Measurements from ENCODE around the gene PHB1.

DNA sequence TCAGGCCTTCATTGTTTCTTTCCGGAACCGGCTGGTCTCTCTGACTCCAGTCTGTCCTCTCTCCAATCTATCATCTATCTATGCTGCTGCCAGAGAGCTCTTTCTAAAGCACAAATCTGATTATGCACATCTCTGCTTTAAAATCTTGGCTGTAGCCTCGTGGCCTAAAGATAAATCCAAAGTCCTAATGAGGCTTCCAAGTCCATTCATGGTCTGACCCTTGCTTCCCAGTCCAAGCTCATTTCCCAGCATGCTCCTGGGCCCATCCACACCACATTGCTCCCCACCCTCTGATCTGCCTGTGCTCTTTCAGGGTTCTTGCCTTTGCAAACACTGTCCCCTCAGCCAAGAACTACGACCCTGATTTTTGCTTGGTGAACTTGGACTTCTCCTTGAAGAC, 21.5 kb upstream of the PHB1 start:
- TF ChIP-seq, protein P1, sequence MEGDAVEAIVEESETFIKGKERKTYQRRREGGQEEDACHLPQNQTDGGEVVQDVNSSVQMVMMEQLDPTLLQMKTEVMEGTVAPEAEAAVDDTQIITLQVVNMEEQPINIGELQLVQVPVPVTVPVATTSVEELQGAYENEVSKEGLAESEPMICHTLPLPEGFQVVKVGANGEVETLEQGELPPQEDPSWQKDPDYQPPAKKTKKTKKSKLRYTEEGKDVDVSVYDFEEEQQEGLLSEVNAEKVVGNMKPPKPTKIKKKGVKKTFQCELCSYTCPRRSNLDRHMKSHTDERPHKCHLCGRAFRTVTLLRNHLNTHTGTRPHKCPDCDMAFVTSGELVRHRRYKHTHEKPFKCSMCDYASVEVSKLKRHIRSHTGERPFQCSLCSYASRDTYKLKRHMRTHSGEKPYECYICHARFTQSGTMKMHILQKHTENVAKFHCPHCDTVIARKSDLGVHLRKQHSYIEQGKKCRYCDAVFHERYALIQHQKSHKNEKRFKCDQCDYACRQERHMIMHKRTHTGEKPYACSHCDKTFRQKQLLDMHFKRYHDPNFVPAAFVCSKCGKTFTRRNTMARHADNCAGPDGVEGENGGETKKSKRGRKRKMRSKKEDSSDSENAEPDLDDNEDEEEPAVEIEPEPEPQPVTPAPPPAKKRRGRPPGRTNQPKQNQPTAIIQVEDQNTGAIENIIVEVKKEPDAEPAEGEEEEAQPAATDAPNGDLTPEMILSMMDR (conservative IDR thresholded peaks at IDR 0.05): no peak
- no peak for TF ChIP-seq ZFX (IDR thresholded peaks at IDR 0.05)

Data from C4-2B (cell line).